Measurements from ENCODE around the gene OR3A3.
"Not testable (repeated sequence)": the region's sequence is repeated elsewhere in the genome, so short reads cannot be mapped to it uniquely, and the experiment has no call there.

OR3A3 gene

DNA sequence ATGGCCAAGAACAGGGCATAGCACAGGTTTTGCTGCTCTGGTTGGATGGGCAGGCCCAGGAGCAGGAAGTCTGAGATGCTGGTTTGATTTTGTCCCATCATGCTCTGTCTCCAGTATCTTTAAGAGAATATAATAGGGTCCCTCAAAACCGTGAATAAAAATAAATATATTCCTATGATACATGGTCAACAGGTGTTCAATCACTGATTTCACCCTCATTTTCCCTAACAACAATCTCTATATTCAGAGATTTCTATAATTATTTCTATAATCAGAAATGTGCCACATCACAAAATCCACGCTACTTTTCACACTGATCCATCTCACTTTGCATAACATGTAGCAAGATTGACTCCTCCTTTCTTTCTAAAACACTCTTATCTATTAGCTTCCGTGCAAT is 22.6 kb downstream of the OR3A3 start, which contains the start of gene OR1E2:
Gene OR1E2, minus strand, starts transcription at position 101 of the 400 bp plus-strand sequence. Its CDS starts 0 bp downstream, at position 101.
- no peak within 1 kb of the TSS for H3K27ac ChIP-seq
- H3K36me3 ChIP-seq: no peaks in the 10 kb centered on the region
- no peaks in the 10 kb centered on the region for H3K9me3 ChIP-seq
- no peaks in the 10 kb centered on the region for H3K27me3 ChIP-seq
- TF ChIP-seq CTCF (IDR thresholded peaks at IDR 0.05): no peak
- no peak within 1 kb of the TSS for H3K4me3 ChIP-seq (ENCODE audit: low read depth in 1 of 2, low read length in 1 of 2)
- no peaks in the 10 kb centered on the region for H3K4me1 ChIP-seq (ENCODE audit: control insufficient read depth in 1 of 2, insufficient read depth in 1 of 2, low read depth in 1 of 2, low read length in 1 of 2)

DNA sequence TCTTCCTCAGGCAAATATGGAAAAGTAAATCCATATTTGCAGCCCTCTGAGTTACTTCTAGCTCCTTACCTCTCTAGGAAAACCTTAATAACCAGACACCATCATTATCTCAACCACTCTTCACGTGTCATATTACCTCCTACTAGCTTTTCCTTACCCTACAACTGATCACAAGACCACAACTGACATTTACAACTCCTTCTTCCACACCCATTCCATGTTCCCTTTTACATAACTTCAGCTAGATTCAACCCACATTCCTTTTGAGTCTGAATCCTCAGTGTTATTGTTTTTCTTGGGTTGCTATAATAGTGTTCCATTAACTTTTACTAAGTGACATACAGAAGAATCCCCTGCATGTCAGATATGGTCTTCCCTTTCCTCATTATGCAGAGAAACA is 27.2 kb downstream of the OR3A3 start:
- Histone ChIP-seq H3K9me3 (no peaks in the 10 kb centered on the region), H3K4me3 (ENCODE audit: low read depth in 1 of 2, low read length in 1 of 2) (no peak overlapping the region), H3K27ac (no peak overlapping the region), H3K4me1 (ENCODE audit: control insufficient read depth in 1 of 2, insufficient read depth in 1 of 2, low read depth in 1 of 2, low read length in 1 of 2) (no peaks in the 10 kb centered on the region), H3K36me3 (no peaks in the 10 kb centered on the region), H3K27me3 (peaks cover 25% of the 10 kb centered on the region)
- TF ChIP-seq CTCF (IDR thresholded peaks at IDR 0.05): no peak

- H3K27me3 ChIP-seq: peaks cover 45% of the 10 kb centered on the region
- TF ChIP-seq CTCF (IDR thresholded peaks at IDR 0.05): no peak
- no peak overlapping the region for H3K4me3 ChIP-seq (ENCODE audit: low read depth in 1 of 2, low read length in 1 of 2)
- no peaks in the 10 kb centered on the region for H3K9me3 ChIP-seq
- no peaks in the 10 kb centered on the region for H3K4me1 ChIP-seq (ENCODE audit: control insufficient read depth in 1 of 2, insufficient read depth in 1 of 2, low read depth in 1 of 2, low read length in 1 of 2)
- H3K36me3 ChIP-seq: no peaks in the 10 kb centered on the region
- no peak overlapping the region for H3K27ac ChIP-seq
Measured at GRCh38 chr17:3440451-3440850, 29.3 kb downstream of the OR3A3 start.

GRCh38 chr17:3447625-3448024 is 36.5 kb downstream of the OR3A3 start:
- no peaks in the 10 kb centered on the region for H3K4me1 ChIP-seq (ENCODE audit: control insufficient read depth in 1 of 2, insufficient read depth in 1 of 2, low read depth in 1 of 2, low read length in 1 of 2)
- H3K36me3 ChIP-seq: no peaks in the 10 kb centered on the region
- H3K27ac ChIP-seq: no peak overlapping the region
- peaks cover 34% of the 10 kb centered on the region for H3K27me3 ChIP-seq
- H3K4me3 ChIP-seq (ENCODE audit: low read depth in 1 of 2, low read length in 1 of 2): no peak overlapping the region
- TF ChIP-seq CTCF (IDR thresholded peaks at IDR 0.05): no peak
- H3K9me3 ChIP-seq: no peaks in the 10 kb centered on the region

DNA sequence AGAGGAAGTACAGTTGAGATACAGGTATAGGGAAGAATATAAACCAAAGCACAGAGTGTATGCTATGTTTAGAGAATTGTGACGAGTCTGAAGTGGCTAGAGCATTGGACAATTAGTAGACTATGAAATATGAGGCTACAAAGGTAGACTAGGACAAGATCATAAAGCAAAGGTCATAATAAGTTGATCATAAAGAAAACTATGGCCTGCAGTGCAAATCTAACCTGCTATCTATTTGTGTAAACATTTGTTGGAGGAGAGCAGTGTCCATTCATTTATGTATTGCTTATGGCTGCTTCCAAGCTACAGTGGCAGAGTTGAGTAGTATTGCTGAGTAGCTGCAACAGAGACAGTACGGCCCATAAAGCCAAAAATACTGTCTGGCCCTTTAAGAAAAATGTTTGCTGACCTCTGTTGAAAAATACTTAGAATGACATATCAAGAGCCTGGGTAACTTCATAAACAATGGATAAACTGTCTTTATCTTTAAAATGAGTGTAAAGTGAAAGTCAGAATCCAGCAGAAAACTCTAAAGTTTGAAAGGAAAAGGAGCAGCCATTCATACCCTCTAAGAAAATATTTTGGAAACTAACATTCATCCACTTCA is 37.0 kb downstream of the OR3A3 start:
- TF ChIP-seq CTCF (IDR thresholded peaks at IDR 0.05): no peak

DNA sequence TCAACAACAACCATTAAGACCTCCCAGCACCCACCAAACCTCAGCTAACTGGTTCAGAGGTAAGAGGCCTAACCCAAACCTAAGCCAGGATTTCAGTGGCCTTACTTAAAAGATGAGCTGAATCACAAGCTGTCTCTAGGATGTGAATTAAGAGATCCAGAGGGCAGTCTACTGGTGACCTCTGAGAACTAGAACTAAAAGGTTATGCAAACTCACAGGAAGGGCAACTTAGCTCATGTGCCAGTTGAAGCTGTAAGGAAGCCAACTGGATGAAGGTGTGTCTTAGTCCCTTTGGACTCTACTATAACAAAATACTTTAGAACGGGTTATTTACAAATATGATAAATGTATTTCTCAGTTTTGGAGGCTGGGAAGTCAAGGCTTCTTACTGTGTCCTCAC is 55.2 kb downstream of the OR3A3 start:
- H3K27me3 ChIP-seq; H3K4me3 ChIP-seq (ENCODE audit: low read depth in 1 of 2, low read length in 1 of 2); H3K4me1 ChIP-seq (ENCODE audit: control insufficient read depth in 1 of 2, insufficient read depth in 1 of 2, low read depth in 1 of 2, low read length in 1 of 2); H3K9me3 ChIP-seq; H3K36me3 ChIP-seq; H3K27ac ChIP-seq: not testable (repeated sequence)

More for the DNA sequence above, 37.0 kb downstream of the OR3A3 start:
- Histone ChIP-seq H3K36me3 (no peaks in the 10 kb centered on the region), H3K27ac (no peak overlapping the region), H3K4me3 (ENCODE audit: low read depth in 1 of 2, low read length in 1 of 2) (no peak overlapping the region), H3K4me1 (ENCODE audit: control insufficient read depth in 1 of 2, insufficient read depth in 1 of 2, low read depth in 1 of 2, low read length in 1 of 2) (no peaks in the 10 kb centered on the region), H3K27me3 (peaks cover 29% of the 10 kb centered on the region), H3K9me3 (no peaks in the 10 kb centered on the region)

All from neutrophil (primary cell).